SK-N-SH (cell line): Measurements from ENCODE around the gene H1-8. TPM values are rescaled to one million over a fixed set of nuclear protein-coding genes. Genes with fewer than 3 reads are reported as not detected.

Experiments
- CTCF ChIA-PET: fragments of 300-600, 350-600 bp; formaldehyde crosslinking; extraction: SDS; loops from one replicate; lab custom pipeline; 2021; lab: Yijun Ruan, JAX
- POLR2A ChIA-PET: fragments of 350-600 bp; sonication (Branson Sonifier 250); formaldehyde crosslinking; extraction: SDS; loops from one replicate; lab custom pipeline; 2020; ENCODE audit warnings: antibody characterized with exemption, inconsistent platforms; lab: Yijun Ruan, JAX
- DNase-seq: peaks from one replicate; pipeline ENCODE4 v3.0.0; 2012
- H2AFZ ChIP-seq: fragments of 200-600 bp; sonication (generic); 2 replicates; pipeline ENCODE4 v1.8.1; 2016; ENCODE audit warnings: antibody characterized with exemption, mild to moderate bottlenecking, low read depth
- H3F3A ChIP-seq: fragments of 200-600 bp; sonication (generic); replicated peaks from 2 replicates; pipeline ENCODE3; 2016; ENCODE audit warnings: antibody characterized with exemption, mild to moderate bottlenecking; ENCODE audit not compliant: insufficient read depth
- H3K27ac ChIP-seq, 2 experiments: fragments of 200-500 bp in 1 of 2; fragments of 200-600 bp in 1 of 2; sonication (Bioruptor generic) in 1 of 2; sonication (generic), shearing (Covaris generic) in 1 of 2; 2 replicates each; pipeline versions ENCODE4 v1.5.1 to v1.6.1; 2014 to 2016; ENCODE audit warnings: low read depth in 2 of 2, inconsistent platforms in 1 of 2, low read length in 1 of 2, mild to moderate bottlenecking in 1 of 2, mixed read lengths in 1 of 2
- H3K27me3 ChIP-seq: fragments of 200-600 bp; sonication (generic), shearing (Covaris generic); 2 replicates; pipeline ENCODE4 v1.6.1; 2016; ENCODE audit warnings: mixed run types; ENCODE audit not compliant: insufficient read depth
- H3K36me3 ChIP-seq, 2 experiments: fragments of 200-500 bp in 1 of 2; fragments of 200-600 bp in 1 of 2; sonication (Bioruptor generic) in 1 of 2; sonication (generic) in 1 of 2; replicated peaks in 1 of 2; 2 replicates each; pipeline versions ENCODE3 to v1.5.1; 2014 to 2016; ENCODE audit warnings: low read length in 1 of 2, mild to moderate bottlenecking in 1 of 2; ENCODE audit not compliant: insufficient read depth in 2 of 2, control insufficient read depth in 1 of 2
- H3K4me1 ChIP-seq, 2 experiments: fragments of 200-500 bp in 1 of 2; fragments of 200-600 bp in 1 of 2; sonication (Bioruptor generic) in 1 of 2; sonication (generic), shearing (Covaris generic) in 1 of 2; 2 replicates each; pipeline versions ENCODE4 v1.5.1 to v1.6.1; 2014 to 2016; ENCODE audit warnings: low read depth in 1 of 2, low read length in 1 of 2, mixed run types in 1 of 2; ENCODE audit not compliant: insufficient read depth in 2 of 2, control insufficient read depth in 1 of 2
- H3K4me2 ChIP-seq: fragments of 200-600 bp; sonication (generic), shearing (Covaris generic); 2 replicates; pipeline ENCODE4 v1.6.1; 2017; ENCODE audit warnings: mixed run types
- H3K4me3 ChIP-seq, 2 experiments: fragments of 200-500 bp in 1 of 2; fragments of 200-600 bp in 1 of 2; sonication (Bioruptor generic) in 1 of 2; sonication (generic), shearing (Covaris generic) in 1 of 2; 2 replicates each; pipeline versions ENCODE4 v1.5.1 to v1.8.1; 2014 to 2016; ENCODE audit warnings: low read depth in 2 of 2, inconsistent platforms in 1 of 2, low read length in 1 of 2, mild to moderate bottlenecking in 1 of 2, mixed read lengths in 1 of 2, moderate library complexity in 1 of 2
- H3K79me2 ChIP-seq: fragments of 200-600 bp; sonication (generic); 2 replicates; pipeline ENCODE4 v1.8.1; 2017; ENCODE audit warnings: mild to moderate bottlenecking; ENCODE audit not compliant: insufficient read depth
- H3K9ac ChIP-seq: fragments of 200-600 bp; sonication (generic); 2 replicates; pipeline ENCODE4 v1.6.1; 2017; ENCODE audit warnings: mixed run types
- H3K9me2 ChIP-seq: fragments of 200-600 bp; sonication (generic); 2 replicates; pipeline ENCODE4 v1.6.1; 2017; ENCODE audit warnings: mixed run types
- H3K9me3 ChIP-seq: fragments of 200-600 bp; sonication (generic); 2 replicates; pipeline ENCODE4 v1.6.1; 2017; ENCODE audit warnings: mixed run types, mild to moderate bottlenecking, moderate library complexity
- H4K20me1 ChIP-seq: fragments of 200-600 bp; sonication (generic); 2 replicates; pipeline ENCODE4 v1.6.1; 2017; ENCODE audit warnings: mild to moderate bottlenecking, mixed run types; ENCODE audit not compliant: insufficient read depth
- CHD2 ChIP-seq: fragments of 150-350 bp; IDR thresholded peaks from 2 replicates; pipeline ENCODE4 v1.6.1; 2018; ENCODE audit warnings: low read length; ENCODE audit not compliant: partially characterized antibody
- ELF1 ChIP-seq: IDR thresholded peaks from 2 replicates; pipeline ENCODE4 v1.4.0; 2012
- EP300 ChIP-seq, 2 experiments: IDR thresholded peaks; 2 replicates each; pipeline versions ENCODE4 v1.4.0 to v1.6.1; 2012; ENCODE audit warnings: borderline replicate concordance in 1 of 2, low read depth in 1 of 2, low read length in 1 of 2
- FOSL2 ChIP-seq: IDR thresholded peaks from 2 replicates; pipeline ENCODE4 v1.4.0; 2012; ENCODE audit warnings: low read depth, mild to moderate bottlenecking, moderate library complexity, borderline replicate concordance
- FOXM1 ChIP-seq: IDR thresholded peaks from 2 replicates; pipeline ENCODE4 v1.4.0; 2012; ENCODE audit warnings: low read depth, mild to moderate bottlenecking
- GATA2 ChIP-seq: sonication (generic); formaldehyde crosslinking; IDR thresholded peaks from 2 replicates; pipeline ENCODE4 v1.5.0; 2020; ENCODE audit warnings: mild to moderate bottlenecking, missing genetic modification reagents
- JUND ChIP-seq: IDR thresholded peaks from 2 replicates; pipeline ENCODE4 v1.4.0; 2012
- MAX ChIP-seq: IDR thresholded peaks from 2 replicates; pipeline ENCODE4 v1.4.0; 2012; ENCODE audit warnings: low read depth
- NFIC ChIP-seq: IDR thresholded peaks from 2 replicates; pipeline ENCODE4 v1.4.0; 2012; ENCODE audit warnings: borderline replicate concordance
- PBX3 ChIP-seq: IDR thresholded peaks from 2 replicates; pipeline ENCODE4; 2012
- RAD21 ChIP-seq: IDR thresholded peaks from 2 replicates; pipeline ENCODE4 v1.6.1; 2012; ENCODE audit warnings: mild to moderate bottlenecking, low read length
- REST ChIP-seq: IDR thresholded peaks from 2 replicates; pipeline ENCODE4 v1.6.1; 2012; ENCODE audit warnings: mild to moderate bottlenecking, low read depth, low read length, moderate library complexity
- RFX5 ChIP-seq: IDR thresholded peaks from 2 replicates; pipeline ENCODE4 v1.6.1; 2012; ENCODE audit warnings: mild to moderate bottlenecking, improper control_type of control experiment, low read length
- RXRA ChIP-seq: IDR thresholded peaks from 2 replicates; pipeline ENCODE4 v1.4.0; 2012; ENCODE audit warnings: low read depth, mild to moderate bottlenecking, borderline replicate concordance
- SIN3A ChIP-seq: IDR thresholded peaks from 2 replicates; pipeline ENCODE4 v1.6.1; 2012; ENCODE audit warnings: low read depth, mild to moderate bottlenecking, low read length, moderate library complexity, borderline replicate concordance
- TAF1 ChIP-seq: IDR thresholded peaks from 2 replicates; pipeline ENCODE4 v1.6.1; 2012; ENCODE audit warnings: low read depth, mild to moderate bottlenecking, low read length, moderate library complexity, borderline replicate concordance
- TEAD4 ChIP-seq: IDR thresholded peaks from 2 replicates; pipeline ENCODE4 v1.4.0; 2012; ENCODE audit warnings: mild to moderate bottlenecking, borderline replicate concordance; ENCODE audit not compliant: insufficient read depth
- USF1 ChIP-seq: IDR thresholded peaks from 2 replicates; pipeline ENCODE4 v1.4.0; 2012; ENCODE audit warnings: low read depth, borderline replicate concordance
- USF2 ChIP-seq: fragments of 150-350 bp; IDR thresholded peaks from 2 replicates; pipeline ENCODE4 v1.6.1; 2017; ENCODE audit warnings: antibody characterized with exemption, low read length, low read depth, borderline replicate concordance
- YY1 ChIP-seq: IDR thresholded peaks from 2 replicates; pipeline ENCODE4 v1.4.0; 2012; ENCODE audit warnings: low read depth, mild to moderate bottlenecking
- WGBS: methylation state at CpG from one replicate; pipeline ENCODE4 v1.1.6; 2017; ENCODE audit warnings: low lambda C conversion rate; 5-methylcytosine and 5-hydroxymethylcytosine counted together
- polyA plus RNA-seq, 3 experiments: library from polyadenylated mRNA; depleted of rRNA; stranded (reverse); fragments of >200 nt; gene quantifications; 2 replicates each; pipeline ENCODE4 v1.2.3, GENCODE V29; 2012

Gene H1-8
- polyA plus RNA-seq, 1 of the 3 experiments (the other 2 are of a cell fraction) = not detected

- POLR2A ChIA-PET = no interaction called here
- 91% methylated on average over 12 of the region's 18 CpGs for WGBS
- no peaks in the 10 kb centered on the region for H3F3A ChIP-seq
- H3K4me1 ChIP-seq = peaks cover 0 to 10% of the 10 kb centered on the region in 2 experiments; a peak in 1 of 4 replicates
- no peaks in the 10 kb centered on the region for H4K20me1 ChIP-seq
- CTCF ChIA-PET = interaction anchor here (0.9 to 1.3 kb wide), 3 partner anchors 10 to 70 kb away, joined by 3 read pairs; no protein-coding TSS in a partner anchor
- no peak overlapping the region for H3K9ac ChIP-seq
- no peaks in the 10 kb centered on the region for H3K79me2 ChIP-seq
- TF ChIP-seq GATA2 (CRISPR knock-in tag) = no peak
- TF ChIP-seq EP300 (IDR thresholded peaks at IDR 0.05; ENCODE audit: borderline replicate concordance in 1 of 2, low read depth in 1 of 2, low read length in 1 of 2) = no peak
- TF ChIP-seq RXRA = no peak
- TF ChIP-seq MAX = no peak
- TF ChIP-seq FOSL2 = no peak
- no peak for TF ChIP-seq FOXM1
- TF ChIP-seq TAF1 = no peak
- TF ChIP-seq RFX5 = no peak
- no peak for TF ChIP-seq USF1
- no peak for TF ChIP-seq USF2
- TF ChIP-seq REST = no peak
- no peak for TF ChIP-seq RAD21
- no peak for TF ChIP-seq TEAD4
- no peak for TF ChIP-seq JUND
- TF ChIP-seq NFIC = no peak
- TF ChIP-seq ELF1 = no peak
- no peak for TF ChIP-seq YY1
- TF ChIP-seq CHD2 = no peak
- TF ChIP-seq PBX3 = no peak
- no peak for TF ChIP-seq SIN3A
- no peak overlapping the region for H3K4me3 ChIP-seq
- no peak overlapping the region; a peak in 1 of 4 replicates for H3K27ac ChIP-seq
- H3K9me3 ChIP-seq = no peaks in the 10 kb centered on the region
- no peaks in the 10 kb centered on the region for H3K36me3 ChIP-seq
- H3K27me3 ChIP-seq = no peaks in the 10 kb centered on the region
- H3K9me2 ChIP-seq = no peaks in the 10 kb centered on the region
- no peak overlapping the region for H2AFZ ChIP-seq
- no peak overlapping the region for H3K4me2 ChIP-seq
- DNase-seq = no peak
Observed at GRCh38 chr3:129576514-129577352, 33.8 kb downstream of the H1-8 start.
